Activated CD4-positive, alpha-beta T cell treated with anti-CD3 and anti-CD28 coated beads, Interleukin-10, Interleukin-2, amounts not matched to agents 100 ng/mL and 50 ng/mL, durations not matched to agents 16 hours and 8 hours (primary cell): ENCODE results near the gene TYW1B.
"Not testable (repeated sequence)": the region's sequence is repeated elsewhere in the genome, so short reads cannot be mapped to it uniquely, and the experiment has no call there.

Experiments used
- DNase-seq: peaks from one replicate; pipeline ENCODE4 v3.0.0-alpha.2; 2020

Gene TYW1B

DNA sequence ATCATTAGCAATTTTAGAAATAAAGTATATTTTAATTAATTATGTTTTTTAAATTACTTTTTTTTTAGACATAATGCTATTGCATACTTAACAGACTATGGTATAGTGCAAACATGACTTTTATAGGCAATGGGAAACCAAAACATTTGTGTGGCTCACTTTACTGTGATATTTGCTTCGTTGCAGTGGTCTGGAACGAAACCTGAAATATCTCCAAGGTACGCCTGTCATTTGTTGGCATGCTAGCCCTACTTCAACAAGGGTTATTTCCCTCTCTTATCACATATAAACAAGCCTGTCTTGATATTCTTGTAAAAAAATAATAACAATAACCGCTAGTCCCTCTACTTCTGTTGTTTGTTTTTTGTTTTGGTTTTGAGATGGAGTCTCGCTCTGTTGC is 74.2 kb downstream of the TYW1B start:
- no peak for DNase-seq

DNA sequence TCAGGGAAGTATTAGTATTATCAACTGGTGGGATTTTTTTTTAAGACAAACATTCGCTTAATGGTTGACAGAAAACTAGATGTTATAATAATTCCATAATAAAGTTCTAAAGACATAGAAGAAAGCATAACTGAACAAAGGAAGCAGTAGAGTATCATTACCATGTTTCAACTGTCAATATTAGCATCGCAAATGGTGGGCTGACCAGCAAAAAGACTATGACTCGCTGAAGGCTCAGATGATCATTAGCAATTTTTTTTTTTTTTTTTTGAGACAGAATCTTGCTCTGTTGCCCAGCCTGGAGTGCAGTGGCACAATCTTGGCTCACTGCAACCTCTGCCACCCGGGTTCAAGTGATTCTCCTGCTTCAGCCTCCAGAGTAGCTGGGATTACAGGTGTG is 74.8 kb downstream of the TYW1B start:
- not testable (repeated sequence) for DNase-seq

DNA sequence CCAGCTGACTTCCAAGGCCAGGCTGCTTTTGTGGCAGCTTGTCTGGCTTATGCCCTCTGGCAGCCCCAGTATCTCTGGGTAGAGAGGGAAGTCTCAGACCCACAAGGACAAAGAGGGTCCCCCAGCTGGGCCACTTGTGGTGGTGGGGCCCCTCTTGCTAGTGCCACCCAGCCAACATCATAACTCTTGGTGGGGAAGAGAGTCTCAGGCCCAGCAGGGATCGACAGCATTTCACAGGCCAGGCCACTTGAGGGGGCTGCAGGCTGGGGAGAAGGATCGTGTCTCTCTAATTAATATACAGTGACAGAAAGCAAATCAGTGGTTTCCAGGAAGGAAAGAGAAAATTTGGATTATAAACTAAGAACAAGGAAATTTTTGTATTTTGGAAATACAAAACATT is 76.0 kb downstream of the TYW1B start:
- no peak for DNase-seq

DNA sequence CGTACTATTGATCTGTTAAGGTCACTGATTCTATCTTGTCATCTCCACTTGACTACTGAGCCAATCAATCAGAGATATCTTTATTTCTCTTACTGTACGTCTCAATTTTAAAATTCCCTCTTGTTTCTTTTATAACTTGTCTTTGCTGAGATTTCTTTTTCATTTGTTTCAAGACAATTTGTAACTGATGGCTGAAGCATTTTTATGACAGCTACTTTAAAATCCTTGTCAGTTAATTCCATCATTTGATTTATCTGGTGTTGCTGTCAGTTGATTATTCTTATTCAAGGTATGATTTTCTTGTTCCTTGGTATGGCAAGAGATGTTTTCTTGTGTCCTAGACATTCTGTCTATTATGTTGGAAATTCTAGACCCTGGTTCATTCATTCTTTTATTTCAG is 76.6 kb downstream of the TYW1B start:
- no peak for DNase-seq

DNA sequence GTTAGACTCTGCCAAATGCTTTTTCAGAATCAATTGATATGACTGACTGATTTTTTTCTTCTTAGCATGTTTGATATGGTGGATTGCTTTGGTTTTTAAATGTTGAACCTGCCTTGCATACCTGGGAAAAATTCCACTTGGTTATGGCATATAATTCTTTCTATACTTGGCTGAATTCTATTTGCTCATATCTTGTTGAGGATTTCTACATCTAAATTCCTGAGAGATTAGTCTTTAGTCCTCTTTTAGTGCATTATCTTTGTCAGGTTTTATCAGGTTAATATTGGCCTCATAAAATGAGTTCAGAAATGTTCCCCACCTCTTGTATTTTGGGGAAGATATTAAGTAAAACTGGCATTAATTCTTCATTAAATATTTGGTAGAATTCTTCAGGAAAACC is 79.4 kb downstream of the TYW1B start:
- DNase-seq = not testable (repeated sequence)

DNA sequence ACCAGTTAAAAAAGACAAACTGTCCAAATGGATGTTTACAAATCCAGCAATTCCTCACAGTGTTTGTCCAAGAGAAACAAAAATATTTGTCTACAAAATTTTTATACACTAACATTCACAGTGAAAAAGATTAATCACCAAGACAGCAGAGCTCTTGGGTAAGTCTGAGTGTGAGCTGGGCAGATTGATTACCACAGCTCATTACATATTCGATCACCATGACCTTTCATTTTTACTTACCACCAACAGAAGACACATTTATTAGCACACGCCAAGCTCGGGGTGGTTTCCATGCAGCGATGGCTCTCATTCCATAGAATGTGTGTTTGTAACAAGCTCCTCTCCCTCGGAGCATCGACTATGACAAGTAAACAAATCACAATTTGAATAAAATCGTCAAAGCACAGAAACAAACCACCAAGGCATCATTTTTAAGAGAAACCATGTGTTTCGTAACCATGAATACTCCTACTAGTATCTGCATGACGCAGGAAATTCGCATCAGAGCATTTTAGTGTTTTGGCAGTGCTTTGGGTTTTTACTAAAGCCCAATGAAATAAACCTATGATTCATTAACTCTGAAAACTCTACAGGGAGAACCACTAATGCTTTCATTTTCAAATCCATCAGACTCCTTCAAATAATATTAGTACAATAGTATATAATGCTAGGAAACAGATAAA is 83.6 kb downstream of the TYW1B start:
- DNase-seq = not testable (repeated sequence)

DNA sequence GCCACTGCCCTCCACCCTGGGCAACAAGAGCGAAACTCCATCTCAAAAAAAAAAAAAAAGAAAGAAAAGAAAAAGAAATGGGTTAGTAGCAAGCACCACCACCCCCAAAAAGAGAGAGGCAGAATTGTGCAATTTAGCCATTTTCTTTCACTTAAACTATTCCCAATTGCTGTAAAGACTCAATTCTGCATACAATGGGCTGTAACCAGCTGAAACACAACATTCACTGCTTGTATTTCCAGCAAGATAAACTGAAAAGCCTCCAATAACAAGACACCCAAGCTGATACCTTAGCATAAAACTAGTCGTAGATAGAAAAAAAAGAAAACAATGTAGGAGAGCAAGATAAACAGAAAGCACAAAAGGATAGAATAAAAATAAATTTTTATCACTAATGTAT is 84.2 kb downstream of the TYW1B start:
- not testable (repeated sequence) for DNase-seq

DNA sequence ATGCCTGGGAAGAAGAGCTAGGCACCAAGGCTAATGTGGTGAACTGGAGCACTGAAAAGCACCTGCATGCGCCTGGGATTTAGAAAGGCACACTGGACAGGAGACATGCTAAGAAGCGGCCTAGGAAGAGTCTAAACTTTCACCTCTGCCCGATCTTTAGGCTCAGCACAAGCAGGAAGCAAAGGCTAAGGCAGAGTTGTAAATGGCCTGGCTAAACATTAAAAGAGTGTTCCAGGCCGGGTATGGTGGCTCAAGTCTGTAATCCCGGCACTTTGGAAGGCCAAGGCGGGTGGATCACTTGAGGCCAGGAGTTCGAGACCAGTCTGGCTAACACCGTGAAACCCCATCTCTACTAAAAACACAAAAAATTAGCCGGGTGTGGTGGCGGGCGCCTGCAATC is 88.3 kb downstream of the TYW1B start:
- DNase-seq = not testable (repeated sequence)

DNA sequence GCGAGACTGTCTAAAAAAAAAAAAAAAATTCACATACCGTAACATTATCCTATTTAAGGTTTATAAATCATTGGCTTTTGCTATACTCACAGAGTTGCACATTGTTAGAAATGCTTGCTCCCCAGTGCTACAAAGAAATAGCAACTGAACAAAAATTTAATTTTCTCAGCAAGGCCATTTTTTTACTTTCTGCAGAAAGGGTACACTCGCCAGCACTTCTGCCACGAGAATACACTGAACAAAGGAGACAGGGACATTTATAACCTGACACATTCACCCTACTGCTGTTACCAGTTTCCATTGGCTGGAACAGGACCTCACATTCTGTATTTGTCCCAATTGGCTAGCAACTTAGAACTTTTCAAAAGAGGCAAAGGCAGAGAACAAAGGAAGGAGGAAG is 92.1 kb downstream of the TYW1B start:
- not testable (repeated sequence) for DNase-seq

DNA sequence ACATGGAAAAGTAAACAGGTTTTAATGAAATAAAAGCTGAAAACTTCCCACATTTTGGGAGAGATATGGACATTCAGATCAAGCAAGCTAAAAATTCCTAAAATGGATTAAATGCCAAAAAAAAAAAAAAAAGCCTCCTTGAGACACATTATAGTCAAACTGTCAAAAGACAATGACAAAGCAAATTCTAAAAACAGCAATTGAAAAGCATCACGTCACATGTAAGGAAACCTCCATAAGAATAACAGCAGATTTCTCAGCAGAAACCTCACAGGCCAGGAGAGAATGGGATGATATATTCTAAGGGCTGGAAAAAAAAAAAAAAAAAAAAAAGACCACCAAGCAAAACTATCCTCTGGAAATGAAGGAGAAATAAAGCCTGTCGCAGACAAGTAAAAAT is 97.2 kb downstream of the TYW1B start:
- DNase-seq = not testable (repeated sequence)

DNA sequence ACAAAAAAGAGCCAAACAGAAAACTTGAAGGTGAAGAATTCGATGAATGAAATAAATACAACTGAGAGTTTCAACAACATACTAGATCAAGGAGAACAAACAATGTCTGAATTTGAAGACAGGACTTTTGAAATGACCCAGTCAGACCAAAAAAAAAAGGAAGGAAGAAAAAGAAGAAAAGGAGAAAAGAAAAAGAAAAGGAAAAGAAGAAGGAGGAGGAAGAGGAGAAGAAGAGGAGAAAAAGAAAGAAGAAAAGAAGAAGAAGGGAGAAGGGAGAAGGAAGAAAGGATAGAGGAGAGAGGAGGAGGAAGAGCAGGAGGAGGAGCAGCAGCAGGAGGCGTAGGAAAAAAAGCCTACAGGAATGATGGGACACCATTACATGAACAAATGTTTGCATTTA is 97.6 kb downstream of the TYW1B start:
- not testable (repeated sequence) for DNase-seq

DNA sequence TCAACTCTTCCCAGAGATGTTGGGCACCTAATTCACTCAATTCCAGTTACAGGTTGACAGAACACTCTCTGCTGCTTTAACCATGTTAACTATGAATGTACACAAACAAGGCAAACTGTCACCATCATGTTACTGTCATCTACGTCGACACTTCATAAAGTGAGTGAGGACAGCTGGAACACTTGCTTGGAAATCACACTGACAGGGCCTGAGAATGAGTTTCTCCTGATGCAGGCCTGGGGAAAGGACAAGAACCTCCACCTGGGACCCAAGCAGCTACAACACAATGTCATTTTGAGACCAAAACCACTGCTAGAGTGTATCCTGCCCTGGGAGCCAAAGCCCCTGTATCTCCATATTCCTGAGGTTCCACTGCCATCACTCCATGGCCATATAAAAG is 98.9 kb downstream of the TYW1B start:
- DNase-seq = not testable (repeated sequence)

DNA sequence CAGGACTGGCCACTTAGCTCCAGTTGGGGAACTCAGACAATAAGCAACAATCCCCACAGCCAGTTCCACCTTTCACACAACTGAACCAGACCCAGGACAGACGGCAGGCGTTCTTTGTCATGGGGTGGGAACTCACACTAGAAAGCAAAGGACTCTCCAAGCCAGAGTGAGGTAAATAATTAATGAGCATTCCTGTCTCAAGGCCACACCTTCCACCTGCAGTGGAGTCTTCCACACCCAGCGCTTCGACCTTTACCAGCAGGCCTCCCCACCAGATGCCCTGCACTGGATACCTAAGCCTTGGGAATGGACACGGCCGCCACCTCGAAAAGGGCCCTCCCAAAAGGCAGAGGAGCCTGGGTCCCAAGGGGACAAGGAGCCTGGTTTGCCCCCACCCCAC is 105.3 kb downstream of the TYW1B start:
- DNase-seq = not testable (repeated sequence)

DNA sequence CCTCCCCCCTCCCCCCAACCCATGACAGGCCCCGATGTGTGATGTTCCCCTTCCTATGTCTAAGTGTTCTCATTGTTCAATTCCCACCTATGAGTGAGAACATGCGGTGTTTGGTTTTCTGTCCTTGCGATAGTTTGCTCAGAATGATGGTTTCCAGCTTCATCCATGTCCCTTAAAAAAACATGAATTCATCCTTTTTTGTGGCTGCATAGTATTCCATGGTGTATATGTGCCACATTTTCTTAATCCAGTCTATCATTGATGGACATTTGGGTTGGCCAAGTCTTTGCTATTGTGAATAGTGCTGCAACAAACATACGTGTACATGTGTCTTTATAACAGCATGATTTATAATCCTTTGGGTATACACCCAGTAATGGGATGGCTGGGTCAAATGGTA is 107.1 kb downstream of the TYW1B start:
- not testable (repeated sequence) for DNase-seq

DNA sequence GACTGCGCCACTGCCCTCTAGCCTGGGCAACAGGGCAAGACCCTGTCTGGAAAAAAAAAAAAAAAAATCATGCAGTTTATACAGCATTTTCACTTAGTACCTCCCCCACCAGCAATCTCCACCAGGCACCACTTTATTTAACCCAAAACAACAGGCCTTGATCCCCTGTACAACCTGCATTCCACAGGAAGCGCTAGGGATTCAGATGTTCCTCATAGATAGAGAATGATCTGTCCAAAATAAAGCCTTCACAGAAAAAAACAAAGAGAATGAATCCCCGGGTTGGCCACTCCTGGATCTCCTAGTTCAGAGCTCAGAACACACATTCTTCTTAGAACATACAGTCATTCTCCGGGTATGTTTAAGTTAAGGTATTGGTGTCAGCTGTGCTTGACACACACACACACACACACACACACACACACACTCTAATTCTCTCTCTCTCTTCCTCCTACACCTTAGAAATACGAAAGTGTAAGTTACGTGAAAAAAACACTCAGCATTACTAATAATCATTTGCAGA is 110.7 kb downstream of the TYW1B start:
- DNase-seq = not testable (repeated sequence)

DNA sequence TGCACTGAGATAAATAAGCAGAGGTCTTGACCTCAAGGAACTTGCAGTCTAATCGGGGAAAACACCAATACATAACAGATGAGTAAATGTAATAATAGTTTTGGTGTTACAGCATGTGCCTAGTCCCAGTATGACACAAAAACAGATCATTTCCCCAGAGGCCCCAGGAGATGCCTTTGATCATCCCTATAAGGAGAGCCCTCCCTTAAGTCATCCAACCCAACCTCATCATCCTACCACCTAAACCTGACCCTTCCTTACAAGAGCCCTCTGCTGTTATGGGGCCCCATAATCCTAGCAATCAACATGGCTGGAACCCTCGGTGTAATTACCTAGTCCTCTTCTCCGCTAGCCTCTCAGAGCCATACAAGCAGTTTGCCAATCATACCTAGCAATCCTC is 116.1 kb downstream of the TYW1B start:
- DNase-seq = not testable (repeated sequence)

DNA sequence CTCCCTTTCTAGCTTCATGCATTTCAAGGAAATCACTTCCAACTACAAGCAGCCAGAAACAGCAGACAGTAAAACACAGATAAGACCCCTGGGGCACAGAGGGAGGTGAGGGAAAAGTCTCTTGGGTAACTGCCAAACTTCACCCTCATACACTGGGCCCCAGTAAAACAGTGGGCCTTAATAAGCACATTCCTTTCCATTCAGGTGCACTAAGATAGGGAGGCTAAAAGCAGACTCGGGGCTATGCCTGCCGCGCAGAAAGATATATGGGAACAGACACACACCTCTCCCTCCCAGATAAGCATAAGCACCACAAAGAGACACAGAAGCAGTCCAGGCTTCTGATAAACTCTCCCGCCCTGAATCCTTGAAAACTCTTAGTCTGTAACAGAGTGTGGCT is 117.0 kb downstream of the TYW1B start:
- no peak for DNase-seq

DNA sequence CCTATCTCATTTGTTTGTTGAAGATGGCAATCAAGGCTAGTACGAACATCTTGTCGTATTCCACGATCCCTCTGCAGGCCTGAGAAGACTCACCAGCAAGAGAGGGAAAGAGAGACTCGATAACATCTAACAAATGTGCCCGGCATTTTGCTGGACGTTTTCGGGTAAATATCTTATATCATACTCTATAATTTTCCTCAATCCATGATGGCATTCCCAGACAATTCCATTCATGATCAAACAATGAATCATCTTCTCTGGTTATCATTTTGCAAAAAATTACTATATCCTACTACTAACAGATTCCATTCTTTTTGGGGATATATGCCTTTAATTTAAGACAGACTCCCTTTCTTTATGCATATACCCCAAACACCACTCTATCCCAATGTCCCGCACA is 118.1 kb downstream of the TYW1B start:
- DNase-seq = no peak

DNA sequence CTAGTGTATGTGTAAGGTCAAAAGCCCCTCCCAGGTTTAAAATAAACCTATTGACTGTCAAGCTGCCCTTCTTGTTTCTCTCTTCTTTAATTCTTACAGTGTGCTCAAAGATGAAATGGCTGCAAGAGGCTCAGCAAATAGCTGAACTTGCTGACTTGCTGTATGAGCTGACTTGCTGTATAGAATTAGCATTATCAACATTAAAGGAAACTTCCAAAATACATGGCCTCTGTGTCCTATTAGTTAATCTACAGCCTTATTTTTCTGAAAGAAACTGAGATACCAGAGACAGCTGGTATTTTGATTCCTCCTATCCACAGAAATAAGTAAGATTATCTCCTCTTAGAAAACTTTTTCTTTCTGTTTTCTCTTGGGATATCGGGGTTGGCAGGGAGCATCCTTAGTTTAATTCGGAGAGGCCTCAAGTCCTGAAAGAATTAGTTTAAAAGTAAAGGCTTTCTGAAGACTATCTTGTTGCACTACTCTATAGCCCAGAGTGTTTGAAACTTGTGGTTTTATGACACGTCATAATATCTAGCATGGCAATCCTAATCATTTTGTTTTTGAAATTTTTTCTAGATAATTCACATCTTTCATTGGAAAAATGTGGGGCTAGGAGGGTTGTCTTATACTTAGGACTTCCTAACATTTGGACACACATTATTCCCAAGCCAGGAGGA is 119.5 kb downstream of the TYW1B start:
- DNase-seq = not testable (repeated sequence)

DNA sequence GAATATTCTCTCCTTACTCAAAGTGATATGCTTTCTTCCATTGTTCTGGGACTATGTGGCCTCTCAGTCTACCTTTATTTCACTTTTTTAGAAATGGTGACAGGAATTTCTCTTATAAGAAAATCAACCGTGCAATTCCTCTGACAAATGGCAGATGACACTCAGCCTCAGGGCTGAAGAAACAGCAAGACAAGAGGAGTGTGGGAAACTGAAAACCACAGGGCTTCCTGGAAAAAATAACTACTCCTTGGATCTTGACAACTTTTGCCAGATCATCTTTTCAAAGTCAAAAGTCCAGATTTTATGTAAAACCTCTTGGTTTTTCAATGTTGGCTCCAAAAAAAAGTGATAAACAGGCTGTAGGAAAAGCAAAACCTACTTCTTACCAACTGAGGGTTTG is 121.5 kb downstream of the TYW1B start:
- no peak for DNase-seq

DNA sequence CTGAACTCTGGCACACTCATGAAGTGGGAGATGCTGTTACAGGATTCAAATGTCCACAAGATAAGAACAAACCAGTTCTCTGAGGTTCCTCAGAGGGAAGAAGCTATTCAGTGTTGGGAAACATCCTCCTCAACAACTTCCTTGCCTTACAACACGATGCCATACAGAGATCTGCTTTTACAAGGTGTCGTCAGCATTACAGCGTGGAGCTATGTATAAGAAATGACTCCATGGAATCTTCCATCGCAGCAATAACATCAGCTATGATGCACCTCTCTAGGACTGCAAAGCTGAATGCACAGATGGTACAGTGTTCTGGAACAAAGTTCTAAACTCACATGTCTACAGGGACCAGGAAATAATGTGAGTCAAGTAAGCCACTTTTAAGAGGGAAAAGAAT is 122.3 kb downstream of the TYW1B start:
- not testable (repeated sequence) for DNase-seq

DNA sequence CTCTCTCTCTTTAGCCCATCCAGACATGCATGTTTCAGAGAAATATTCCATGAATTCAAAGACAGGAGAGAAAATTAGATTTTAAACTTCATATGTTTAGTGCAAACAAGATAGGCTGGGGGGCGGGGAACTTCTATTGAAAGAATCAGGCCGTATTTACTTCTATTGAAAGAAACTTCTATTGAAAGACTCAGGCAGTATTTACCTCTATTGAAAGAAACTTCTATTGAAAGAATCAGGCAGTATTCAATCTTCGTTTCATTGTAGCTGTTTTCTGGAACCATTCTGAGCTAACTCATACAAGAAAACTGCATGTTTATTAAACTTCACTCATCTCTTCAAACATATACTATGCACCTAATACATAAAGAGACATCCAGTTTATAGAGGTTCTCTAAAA is 123.1 kb downstream of the TYW1B start:
- no peak for DNase-seq

DNA sequence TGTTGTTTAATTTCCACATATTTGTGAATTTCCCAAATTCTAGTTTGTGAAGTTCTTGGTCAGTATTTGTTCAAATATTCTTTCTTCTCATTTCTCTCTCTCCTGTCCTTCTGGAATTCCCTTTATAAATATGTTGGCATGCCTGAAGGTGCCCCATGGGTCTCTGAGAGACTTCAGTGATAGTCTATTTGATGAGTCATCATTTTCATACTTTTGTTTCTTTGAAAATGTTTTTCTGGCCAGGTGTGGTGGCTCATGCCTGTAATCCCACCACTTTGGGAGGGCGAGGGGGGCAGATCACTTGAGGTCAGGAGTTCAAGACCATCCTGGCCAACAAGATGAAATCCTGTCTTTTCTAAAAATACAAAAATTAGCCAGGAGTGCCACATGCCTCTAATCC is 127.5 kb downstream of the TYW1B start:
- DNase-seq = not testable (repeated sequence)

DNA sequence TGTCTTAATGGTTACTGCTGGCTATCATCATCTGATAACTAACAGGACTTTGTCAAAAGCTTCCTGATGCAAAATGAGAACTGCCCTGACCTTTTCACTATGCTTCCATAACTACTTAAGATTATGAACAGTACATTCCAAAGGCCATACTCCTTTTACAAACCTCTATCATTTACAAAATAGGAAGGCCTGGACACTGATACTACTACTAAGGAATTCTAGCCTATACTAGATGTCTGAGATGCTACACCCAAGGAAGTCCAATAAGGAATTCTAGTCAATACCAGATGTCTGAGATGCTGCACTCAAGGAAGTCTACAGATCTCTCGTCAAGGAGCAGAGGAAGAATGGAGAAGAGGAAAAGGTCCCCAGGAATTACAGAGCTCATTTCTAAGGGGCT is 130.9 kb downstream of the TYW1B start:
- DNase-seq = not testable (repeated sequence)

DNA sequence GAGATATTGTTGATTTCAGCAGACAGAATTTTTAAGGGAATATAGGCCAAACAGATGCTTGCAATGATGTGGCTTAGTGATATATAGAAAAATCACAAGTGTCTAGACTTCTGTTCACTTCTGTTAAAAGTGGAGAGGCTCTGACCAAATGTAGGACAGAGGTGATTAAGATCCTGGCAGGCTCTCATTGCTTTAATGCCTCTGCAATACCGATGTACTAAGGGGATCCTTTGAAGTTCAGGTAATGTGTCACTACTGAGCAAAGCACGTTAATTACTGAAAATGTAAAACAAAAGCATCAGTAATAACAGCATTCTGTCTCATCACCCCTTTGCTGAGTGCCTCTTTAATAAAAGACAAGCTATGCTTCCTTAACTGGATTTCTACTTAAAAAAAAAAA is 131.4 kb downstream of the TYW1B start:
- not testable (repeated sequence) for DNase-seq
